CD1c-positive myeloid dendritic cell (primary cell): ENCODE measurements around the gene CXCL11.
A peak's percentile ranks its signal among the peaks of the same experiment; 100 is the strongest.
"Not testable (repeated sequence)": the region's sequence is repeated elsewhere in the genome, so short reads cannot be mapped to it uniquely, and the experiment has no call there.

Experiments used
- DNase-seq: peaks from one replicate; pipeline ENCODE4 v3.0.0-alpha.2; 2016; ENCODE audit errors: extremely low spot score

CXCL11 gene

GRCh38 chr4:76042241-76042998, 6.5 kb upstream of the CXCL11 start:
- DNase-seq, result not testable (repeated sequence)

GRCh38 chr4:76036855-76037254, 985 bp upstream of the CXCL11 start:
- DNase-seq, result no peak

GRCh38 chr4:76035141-76035540, 729 bp downstream of the CXCL11 start:
- DNase-seq, result no peak

GRCh38 chr4:76029300-76029699, 6.6 kb downstream of the CXCL11 start:
- DNase-seq, result no peak

- peak; percentile 48 for DNase-seq
These were observed 7.5 kb downstream of the CXCL11 start for GRCh38 chr4:76028350-76028765.

GRCh38 chr4:76024065-76024464, 11.8 kb downstream of the CXCL11 start:
- DNase-seq, result no peak

- peak; percentile 38 for DNase-seq
These were observed 12.5 kb downstream of the CXCL11 start, which contains the start of gene CXCL10 for GRCh38 chr4:76023389-76023788. TSS of gene CXCL10 (minus strand) at chr4:76023497. CDS start at chr4:76023431, 66 bp downstream.

GRCh38 chr4:76022677-76023076, 13.2 kb downstream of the CXCL11 start:
- no peak for DNase-seq

- no peak for DNase-seq
These were observed 13.8 kb downstream of the CXCL11 start for GRCh38 chr4:76022031-76022430.

GRCh38 chr4:76017056-76017686, 18.7 kb downstream of the CXCL11 start:
- DNase-seq, result no peak

GRCh38 chr4:76016393-76016792, 19.5 kb downstream of the CXCL11 start:
- no peak for DNase-seq

GRCh38 chr4:76013540-76013939, 22.3 kb downstream of the CXCL11 start:
- DNase-seq, result no peak

- no peak for DNase-seq
These were observed 23.5 kb downstream of the CXCL11 start for GRCh38 chr4:76012388-76012801.

- peak; percentile 54 for DNase-seq
These were observed 24.0 kb downstream of the CXCL11 start for GRCh38 chr4:76011700-76012387.

GRCh38 chr4:76011018-76011670, 24.7 kb downstream of the CXCL11 start:
- DNase-seq, result no peak

GRCh38 chr4:76010576-76010975, 25.3 kb downstream of the CXCL11 start:
- DNase-seq, result no peak

- DNase-seq, result no peak
These were observed 26.6 kb downstream of the CXCL11 start for GRCh38 chr4:76009311-76009710.

- DNase-seq, result no peak
These were observed 28.6 kb downstream of the CXCL11 start, which contains the start of gene CXCL9 for GRCh38 chr4:76007089-76007862. TSS of gene CXCL9 (minus strand) at chr4:76007509. CDS start at chr4:76007449, 60 bp downstream.

GRCh38 chr4:76003620-76004019, 32.2 kb downstream of the CXCL11 start:
- DNase-seq, result no peak

GRCh38 chr4:76003035-76003434, 32.8 kb downstream of the CXCL11 start:
- DNase-seq, result peak; percentile 41

- DNase-seq, result no peak
These were observed 33.7 kb downstream of the CXCL11 start for GRCh38 chr4:76002176-76002575.
